Measurements from ENCODE around the gene CCDC24. TPM values are rescaled to one million over a fixed set of nuclear protein-coding genes. Genes with fewer than 3 reads are reported as not detected.

CCDC24 gene
- total RNA-seq, 1 experiment from 2014 or later = 11.8 TPM

- no peak overlapping the region for H3K14ac ChIP-seq (ENCODE audit: insufficient read depth, low read length)
- no peaks in the 10 kb centered on the region for H3K27me3 ChIP-seq (ENCODE audit: insufficient read depth, low read length)
- no peak overlapping the region for H3K4me2 ChIP-seq (ENCODE audit: insufficient read depth, insufficient read length, low read length)
- no peaks in the 10 kb centered on the region for H3K23me2 ChIP-seq (ENCODE audit: insufficient read length, low read depth, low read length, poor library complexity, severe bottlenecking)
- no peak overlapping the region for H4K5ac ChIP-seq (ENCODE audit: insufficient read length, low read depth, low read length)
- H2BK120ac ChIP-seq (ENCODE audit: low read depth, low read length, poor library complexity, severe bottlenecking) = no peak overlapping the region
- DNase-seq = no peak
- no peak overlapping the region for H2BK12ac ChIP-seq (ENCODE audit: insufficient read length, low read depth, low read length)
- no peaks in the 10 kb centered on the region for H3K79me1 ChIP-seq (ENCODE audit: insufficient read depth, low read depth, low read length, poor library complexity, severe bottlenecking)
- H2BK15ac ChIP-seq (ENCODE audit: low read depth, low read length) = no peak overlapping the region
- no peaks in the 10 kb centered on the region for H3K9me3 ChIP-seq (ENCODE audit: control insufficient read depth, low read depth, low read length)
- no peaks in the 10 kb centered on the region for H4K20me1 ChIP-seq (ENCODE audit: control insufficient read depth, insufficient read depth, insufficient read length)
- no peak overlapping the region for H3T11ph ChIP-seq (ENCODE audit: low read length)
- no peak overlapping the region for H3K9ac ChIP-seq (ENCODE audit: extremely low read depth, insufficient read length, low read length)
- H3K79me2 ChIP-seq (ENCODE audit: insufficient read depth, low read length) = no peaks in the 10 kb centered on the region
- no peak overlapping the region for H2BK20ac ChIP-seq (ENCODE audit: low read depth, low read length, poor library complexity, severe bottlenecking)
- no peak overlapping the region for H3K23ac ChIP-seq (ENCODE audit: insufficient read length, low read depth, low read length)
- TF ChIP-seq, protein P1, sequence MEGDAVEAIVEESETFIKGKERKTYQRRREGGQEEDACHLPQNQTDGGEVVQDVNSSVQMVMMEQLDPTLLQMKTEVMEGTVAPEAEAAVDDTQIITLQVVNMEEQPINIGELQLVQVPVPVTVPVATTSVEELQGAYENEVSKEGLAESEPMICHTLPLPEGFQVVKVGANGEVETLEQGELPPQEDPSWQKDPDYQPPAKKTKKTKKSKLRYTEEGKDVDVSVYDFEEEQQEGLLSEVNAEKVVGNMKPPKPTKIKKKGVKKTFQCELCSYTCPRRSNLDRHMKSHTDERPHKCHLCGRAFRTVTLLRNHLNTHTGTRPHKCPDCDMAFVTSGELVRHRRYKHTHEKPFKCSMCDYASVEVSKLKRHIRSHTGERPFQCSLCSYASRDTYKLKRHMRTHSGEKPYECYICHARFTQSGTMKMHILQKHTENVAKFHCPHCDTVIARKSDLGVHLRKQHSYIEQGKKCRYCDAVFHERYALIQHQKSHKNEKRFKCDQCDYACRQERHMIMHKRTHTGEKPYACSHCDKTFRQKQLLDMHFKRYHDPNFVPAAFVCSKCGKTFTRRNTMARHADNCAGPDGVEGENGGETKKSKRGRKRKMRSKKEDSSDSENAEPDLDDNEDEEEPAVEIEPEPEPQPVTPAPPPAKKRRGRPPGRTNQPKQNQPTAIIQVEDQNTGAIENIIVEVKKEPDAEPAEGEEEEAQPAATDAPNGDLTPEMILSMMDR (conservative IDR thresholded peaks at IDR 0.05) = no peak
- Mint-ChIP-seq H3K9me3 (no peaks in the 10 kb centered on the region), H3K27me3 (ENCODE audit: low read depth) (no peaks in the 10 kb centered on the region), H3K4me1 (peaks cover 5 to 10% of the 10 kb centered on the region in 2 experiments), H3K27ac (no peak overlapping the region), H3K4me3 (no peak overlapping the region), H3K36me3 (ENCODE audit: insufficient read depth in 1 of 3, low read depth in 3 of 3) (peaks cover 0 to 28% (median 19%) of the 10 kb centered on the region in 3 experiments; a peak in 5 of 7 replicates)
- H2AK5ac ChIP-seq (ENCODE audit: insufficient read length, low read length) = no peak overlapping the region
- no peak overlapping the region for H2AFZ ChIP-seq (ENCODE audit: low read length)
- no peak overlapping the region for H3K27ac ChIP-seq (ENCODE audit: insufficient read length, low read depth, low read length)
- no peak overlapping the region for H2BK5ac ChIP-seq (ENCODE audit: insufficient read length, low read length)
- no peak overlapping the region for H3K4ac ChIP-seq (ENCODE audit: low read depth, low read length)
- no peak overlapping the region for H4K8ac ChIP-seq (replicated peaks; ENCODE audit: insufficient read length, low read depth, low read length)
- no peaks in the 10 kb centered on the region for H3K4me1 ChIP-seq (ENCODE audit: insufficient read depth, low read length)
- H3K56ac ChIP-seq (ENCODE audit: insufficient read length, low read depth, low read length) = no peak overlapping the region
- no CpG with 5 or more reads among the region's 5 CpGs for WGBS (ENCODE audit: extremely low coverage, insufficient read length, low lambda C conversion rate)
- no peak overlapping the region for H4K91ac ChIP-seq (ENCODE audit: insufficient read length, low read depth, low read length)
- no peak overlapping the region for H3K18ac ChIP-seq (ENCODE audit: insufficient read length, low read depth, low read length)
These were observed 37.4 kb upstream of the CCDC24 start for GRCh38 chr1:43954036-43954435.

All from H9 (cell line).